Upper lobe of left lung (tissue), 4 donors: ENCODE data around the gene ARMH3.

ENCODE experiments used
- EP300 ChIP-seq, 4 donors: sonication (generic); formaldehyde crosslinking; IDR thresholded peaks; one replicate each; pipeline ENCODE4 v1.5.1; 2017; ENCODE audit warnings: antibody characterized with exemption in 4 of 4, control low read depth in 2 of 4
- POLR2A ChIP-seq, 4 donors: fragments of 450-650 bp; IDR thresholded peaks; one replicate each; pipeline ENCODE4 v1.5.1; 2016 to 2017; ENCODE audit warnings: antibody characterized with exemption in 4 of 4, mild to moderate bottlenecking in 2 of 4
- POLR2AphosphoS5 ChIP-seq, 2 donors: sonication (generic); formaldehyde crosslinking; IDR thresholded peaks; one replicate each; pipeline ENCODE4 v1.5.1; 2017; ENCODE audit warnings: antibody characterized with exemption in 2 of 2
- TF ChIP-seq, protein P1 (sequence below), 6 experiments: fragments of 450-650 bp in 4 of 6; fragments of 200-600 bp in 2 of 6; sonication (generic) in 2 of 6; IDR thresholded peaks; one replicate each; pipeline ENCODE4 v1.5.1; 2016 to 2019; ENCODE audit warnings: antibody characterized with exemption in 6 of 6

DNA sequence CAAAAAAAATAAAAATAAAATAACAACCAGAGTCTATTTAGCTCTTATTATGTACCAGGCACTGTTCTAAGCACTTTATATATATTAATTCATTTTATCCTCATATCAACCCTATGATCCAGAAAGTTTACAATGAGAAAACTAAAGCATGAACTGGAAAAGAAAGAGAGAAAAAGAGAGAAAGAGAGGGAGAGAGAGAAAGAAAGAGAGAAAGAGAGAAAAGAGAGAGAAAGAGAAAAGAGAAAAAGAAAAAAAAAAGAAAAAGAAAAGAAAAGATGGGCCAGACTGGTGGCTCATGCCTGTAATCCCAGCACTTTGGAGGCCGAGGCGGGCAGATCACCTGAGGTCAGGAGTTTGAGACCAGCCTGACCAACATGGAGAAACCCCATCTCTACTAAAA is 9.9 kb downstream of the ARMH3 start:
- TF ChIP-seq, protein P1, sequence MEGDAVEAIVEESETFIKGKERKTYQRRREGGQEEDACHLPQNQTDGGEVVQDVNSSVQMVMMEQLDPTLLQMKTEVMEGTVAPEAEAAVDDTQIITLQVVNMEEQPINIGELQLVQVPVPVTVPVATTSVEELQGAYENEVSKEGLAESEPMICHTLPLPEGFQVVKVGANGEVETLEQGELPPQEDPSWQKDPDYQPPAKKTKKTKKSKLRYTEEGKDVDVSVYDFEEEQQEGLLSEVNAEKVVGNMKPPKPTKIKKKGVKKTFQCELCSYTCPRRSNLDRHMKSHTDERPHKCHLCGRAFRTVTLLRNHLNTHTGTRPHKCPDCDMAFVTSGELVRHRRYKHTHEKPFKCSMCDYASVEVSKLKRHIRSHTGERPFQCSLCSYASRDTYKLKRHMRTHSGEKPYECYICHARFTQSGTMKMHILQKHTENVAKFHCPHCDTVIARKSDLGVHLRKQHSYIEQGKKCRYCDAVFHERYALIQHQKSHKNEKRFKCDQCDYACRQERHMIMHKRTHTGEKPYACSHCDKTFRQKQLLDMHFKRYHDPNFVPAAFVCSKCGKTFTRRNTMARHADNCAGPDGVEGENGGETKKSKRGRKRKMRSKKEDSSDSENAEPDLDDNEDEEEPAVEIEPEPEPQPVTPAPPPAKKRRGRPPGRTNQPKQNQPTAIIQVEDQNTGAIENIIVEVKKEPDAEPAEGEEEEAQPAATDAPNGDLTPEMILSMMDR (IDR thresholded peaks at IDR 0.05), result no peak
- TF ChIP-seq POLR2A (IDR thresholded peaks at IDR 0.05), result no peak
- TF ChIP-seq EP300 (IDR thresholded peaks at IDR 0.05), result no peak
- TF ChIP-seq POLR2AphosphoS5 (IDR thresholded peaks at IDR 0.05), result no peak
